Adrenal gland (tissue), 5 donors: ENCODE results near the gene LRP2.

Source experiments
- POLR2A ChIP-seq, 2 donors: fragments of 450-650 bp; IDR thresholded peaks; one replicate each; pipeline ENCODE4 v1.6.1; 2017; ENCODE audit warnings: antibody characterized with exemption in 2 of 2, mild to moderate bottlenecking in 2 of 2, moderate library complexity in 1 of 2
- TF ChIP-seq, protein P1 (sequence below), 6 experiments: fragments of 450-650 bp in 4 of 6; fragments of 200-600 bp in 2 of 6; sonication (generic) in 1 of 6; IDR thresholded peaks; 1 replicate in 5 of 6; 2 replicates in 1 of 6; pipeline versions ENCODE4 v1.5.1 to v1.8.0; 2016 to 2021; ENCODE audit warnings: antibody characterized with exemption in 6 of 6, mild to moderate bottlenecking in 2 of 6, moderate library complexity in 1 of 6
- donor health status: DM: no; HTN: no; CAD: no.

DNA sequence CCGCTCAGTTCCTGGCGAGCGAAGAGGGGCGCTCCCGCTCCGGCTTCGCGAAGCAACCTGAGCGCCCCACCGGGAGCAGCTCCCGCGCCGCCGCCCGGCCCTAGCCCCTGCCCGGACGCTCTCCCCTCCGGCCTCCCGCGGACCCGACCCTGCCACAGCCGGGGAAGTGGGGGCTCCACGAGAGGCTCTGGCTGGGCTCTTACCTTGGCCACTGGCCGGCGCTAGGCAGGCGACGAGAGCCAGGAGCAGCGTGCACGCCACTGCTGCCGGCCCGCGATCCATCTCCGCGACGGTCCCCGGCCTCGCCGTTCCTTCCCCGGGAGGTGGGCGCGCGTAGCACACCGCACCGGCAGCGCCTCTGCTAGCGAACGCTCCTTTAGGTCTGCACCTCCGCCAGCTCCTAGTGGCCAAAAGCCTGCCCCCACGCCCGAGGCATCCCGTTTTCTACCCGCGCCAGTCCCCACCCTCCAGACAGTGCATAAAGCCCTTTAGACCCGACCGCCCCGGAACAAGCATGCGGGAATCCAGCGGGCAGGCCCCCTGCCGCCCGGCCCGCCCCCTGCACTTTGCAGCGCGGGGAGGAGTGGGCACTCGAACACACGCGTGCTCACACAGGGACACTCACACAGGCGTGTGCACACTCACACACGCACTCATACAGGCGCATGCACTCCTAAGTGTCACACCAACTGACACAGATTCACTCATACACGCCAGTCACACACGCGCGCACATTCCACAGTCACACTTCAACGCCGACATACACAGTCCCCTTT lies at the start of gene LRP2:
- TF ChIP-seq, protein P1, sequence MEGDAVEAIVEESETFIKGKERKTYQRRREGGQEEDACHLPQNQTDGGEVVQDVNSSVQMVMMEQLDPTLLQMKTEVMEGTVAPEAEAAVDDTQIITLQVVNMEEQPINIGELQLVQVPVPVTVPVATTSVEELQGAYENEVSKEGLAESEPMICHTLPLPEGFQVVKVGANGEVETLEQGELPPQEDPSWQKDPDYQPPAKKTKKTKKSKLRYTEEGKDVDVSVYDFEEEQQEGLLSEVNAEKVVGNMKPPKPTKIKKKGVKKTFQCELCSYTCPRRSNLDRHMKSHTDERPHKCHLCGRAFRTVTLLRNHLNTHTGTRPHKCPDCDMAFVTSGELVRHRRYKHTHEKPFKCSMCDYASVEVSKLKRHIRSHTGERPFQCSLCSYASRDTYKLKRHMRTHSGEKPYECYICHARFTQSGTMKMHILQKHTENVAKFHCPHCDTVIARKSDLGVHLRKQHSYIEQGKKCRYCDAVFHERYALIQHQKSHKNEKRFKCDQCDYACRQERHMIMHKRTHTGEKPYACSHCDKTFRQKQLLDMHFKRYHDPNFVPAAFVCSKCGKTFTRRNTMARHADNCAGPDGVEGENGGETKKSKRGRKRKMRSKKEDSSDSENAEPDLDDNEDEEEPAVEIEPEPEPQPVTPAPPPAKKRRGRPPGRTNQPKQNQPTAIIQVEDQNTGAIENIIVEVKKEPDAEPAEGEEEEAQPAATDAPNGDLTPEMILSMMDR (IDR thresholded peaks at IDR 0.05) = no peak
- TF ChIP-seq POLR2A (IDR thresholded peaks at IDR 0.05) = no peak
